HG03045 (cell line): ENCODE results near the gene LTA4H.
A peak's percentile ranks its signal among the peaks of the same experiment; 100 is the strongest.

Source experiments
- ATAC-seq: cut with Tn5 transposase; IDR thresholded peaks from one replicate; pipeline ENCODE4 v1.9.1; 2021; ENCODE audit warnings: mild to moderate bottlenecking, moderate library complexity; ENCODE audit not compliant: unreplicated experiment

LTA4H gene

GRCh38 chr12:96060041-96060440, 24.7 kb upstream of the LTA4H start:
- no peak for ATAC-seq

- ATAC-seq = no peak
Measured at GRCh38 chr12:96057986-96058553, 22.7 kb upstream of the LTA4H start.

DNA sequence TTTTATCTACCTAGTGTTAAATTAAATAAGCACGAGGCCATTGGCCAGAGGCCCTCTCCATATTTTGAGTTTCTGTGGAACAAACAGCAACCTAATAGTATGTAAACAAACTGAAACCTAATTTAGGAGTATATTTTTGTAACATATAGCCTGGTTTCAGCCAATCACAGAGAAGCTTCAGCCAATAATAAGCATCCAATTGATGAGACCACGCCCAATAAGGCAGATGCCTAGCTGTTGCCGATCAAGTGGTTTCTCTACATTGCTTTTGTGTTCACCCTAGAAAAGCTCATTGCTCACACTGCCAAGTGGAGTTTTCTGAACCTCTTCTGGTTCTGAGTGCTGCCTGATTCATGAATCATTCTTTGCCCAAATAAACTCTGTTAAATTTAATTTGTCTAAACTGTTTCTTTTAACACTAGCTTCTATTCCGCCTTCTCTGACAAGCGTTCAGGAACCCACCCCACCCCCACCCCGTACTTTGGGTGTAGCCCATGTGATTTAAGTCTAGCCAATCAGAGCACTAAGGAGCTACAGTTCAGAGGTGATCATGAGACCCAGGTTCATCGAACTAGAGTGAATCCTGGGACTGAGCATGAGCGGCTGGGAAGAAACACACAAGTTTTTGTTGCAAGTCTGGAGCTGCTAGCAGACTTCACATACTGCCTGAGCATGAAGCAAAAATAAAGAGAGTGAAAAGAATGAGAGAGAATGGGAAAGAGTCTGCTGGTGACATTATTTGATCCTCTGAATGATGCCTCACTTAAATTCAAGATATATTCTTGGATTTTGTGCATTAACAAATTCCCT, 21.5 kb upstream of the LTA4H start:
- no peak for ATAC-seq

DNA sequence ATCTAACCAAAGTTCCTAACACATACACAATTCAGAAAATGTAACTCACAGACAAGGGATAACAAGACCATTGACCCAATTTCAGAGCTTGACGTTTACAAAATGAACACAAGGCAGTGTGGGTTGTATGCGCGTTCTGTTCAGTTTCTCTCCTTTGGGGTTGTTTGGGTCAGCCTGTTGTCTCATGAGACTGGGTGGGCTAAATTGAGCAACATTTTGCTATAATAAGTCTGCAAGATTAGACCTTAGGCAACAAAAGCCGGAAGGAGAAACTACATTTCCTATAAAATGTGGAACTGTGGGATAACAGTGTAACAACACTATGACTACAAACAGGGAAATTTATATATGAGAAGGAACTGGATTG, 18.8 kb upstream of the LTA4H start:
- ATAC-seq = no peak

DNA sequence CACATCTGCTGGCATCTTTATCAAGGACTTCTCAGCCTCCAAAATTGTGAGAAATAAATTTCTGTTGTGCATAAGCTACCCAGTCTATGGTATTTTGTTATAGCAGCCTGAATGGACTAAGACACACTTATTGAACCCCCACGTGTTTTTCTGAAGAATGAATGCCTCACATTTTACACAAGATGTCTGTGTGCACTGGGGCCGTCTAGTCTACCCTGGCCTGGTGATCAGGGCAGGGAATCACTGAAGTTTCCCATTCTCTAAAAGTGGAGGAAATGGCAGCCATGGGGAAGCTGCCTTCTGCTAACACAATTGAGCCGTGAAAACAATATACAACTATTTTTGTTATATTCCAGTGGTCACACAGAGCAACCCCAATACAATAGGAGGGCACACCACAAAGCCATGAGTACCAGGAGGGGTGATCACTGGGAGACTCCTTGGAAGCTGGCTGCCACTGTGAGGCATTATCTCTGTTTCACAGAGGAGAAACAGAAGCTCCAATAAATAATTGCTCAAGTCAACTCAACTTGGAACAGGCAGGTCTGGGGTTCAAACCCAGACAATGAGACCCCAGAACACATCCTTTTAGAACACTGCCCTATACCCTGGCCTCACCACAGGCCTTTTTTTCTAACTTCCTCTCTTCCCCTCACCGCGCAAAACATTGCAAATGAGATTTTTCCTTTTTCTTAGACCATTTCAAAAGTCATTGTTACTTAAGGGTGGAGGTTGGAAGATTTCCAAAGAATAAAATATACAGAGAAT, 18.3 kb upstream of the LTA4H start:
- no peak for ATAC-seq

- no peak for ATAC-seq
Measured at GRCh38 chr12:96051756-96052485, 16.5 kb upstream of the LTA4H start.

DNA sequence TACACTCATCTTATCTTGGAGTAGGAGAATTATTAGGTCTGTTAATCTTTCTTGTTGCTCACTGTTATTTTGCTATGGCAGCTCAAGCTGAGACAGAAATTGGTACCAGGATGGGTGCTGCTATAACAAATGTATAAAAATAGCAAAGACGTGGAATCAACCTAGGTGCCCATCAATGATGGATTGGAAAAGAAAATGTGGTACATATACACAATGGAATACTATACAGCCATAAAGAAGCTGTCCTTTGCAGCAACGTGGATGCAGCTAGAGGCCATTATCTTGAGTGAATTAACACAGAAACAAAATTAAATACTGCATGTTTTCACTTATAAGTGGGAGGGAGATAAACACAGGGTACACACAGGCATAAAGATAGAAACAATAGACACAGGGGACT, 14.8 kb upstream of the LTA4H start:
- no peak for ATAC-seq

- ATAC-seq = no peak
Measured at GRCh38 chr12:96049101-96049500, 13.7 kb upstream of the LTA4H start.

- no peak for ATAC-seq
Measured at GRCh38 chr12:96048393-96048969, 13.1 kb upstream of the LTA4H start.

DNA sequence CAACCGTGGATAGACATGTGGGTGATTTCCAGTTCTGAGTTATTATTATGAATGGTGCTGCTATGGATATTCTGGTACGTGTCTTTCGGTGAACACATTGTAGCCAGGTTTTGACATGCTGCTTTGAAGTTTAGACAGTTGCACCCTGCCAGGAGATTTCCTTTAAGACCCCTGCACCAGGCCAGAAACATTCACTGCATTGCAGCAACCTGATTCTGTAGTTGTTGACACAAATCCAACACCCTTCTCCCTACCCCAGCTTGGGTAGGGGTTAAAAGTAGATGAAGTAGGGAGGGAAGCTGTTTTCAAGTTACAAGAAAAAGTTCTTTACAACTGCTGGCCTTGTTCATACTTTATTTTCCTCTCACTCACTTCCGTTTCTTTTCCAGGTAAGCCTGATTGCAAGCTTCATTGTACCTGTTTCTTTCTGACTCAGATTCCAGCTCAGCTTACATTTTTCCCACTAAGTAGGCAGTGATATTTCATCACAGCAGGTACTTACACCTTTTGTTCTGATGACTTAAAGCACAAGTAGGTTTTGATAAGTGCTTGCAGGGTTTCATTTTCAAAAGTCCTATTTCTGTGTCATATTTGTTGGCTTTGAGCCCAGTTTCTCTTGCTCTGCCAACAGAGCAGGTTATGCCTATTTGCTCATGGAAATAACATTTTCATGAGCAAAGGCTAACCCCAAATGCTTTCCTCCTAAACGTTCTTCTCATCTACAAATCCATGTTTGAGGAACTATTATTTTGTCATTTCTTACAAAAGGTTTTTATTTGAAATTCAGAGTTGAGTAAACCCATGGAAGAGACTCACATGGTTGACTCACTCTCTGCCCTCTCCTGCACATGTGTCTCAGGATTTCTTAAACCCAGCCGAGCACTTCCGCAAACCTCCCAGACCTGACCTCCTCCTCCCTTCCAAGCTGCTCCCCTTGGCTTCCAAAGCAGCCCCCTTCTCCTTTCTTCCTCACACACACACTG, 12.1 kb upstream of the LTA4H start:
- ATAC-seq = peak; percentile 62

DNA sequence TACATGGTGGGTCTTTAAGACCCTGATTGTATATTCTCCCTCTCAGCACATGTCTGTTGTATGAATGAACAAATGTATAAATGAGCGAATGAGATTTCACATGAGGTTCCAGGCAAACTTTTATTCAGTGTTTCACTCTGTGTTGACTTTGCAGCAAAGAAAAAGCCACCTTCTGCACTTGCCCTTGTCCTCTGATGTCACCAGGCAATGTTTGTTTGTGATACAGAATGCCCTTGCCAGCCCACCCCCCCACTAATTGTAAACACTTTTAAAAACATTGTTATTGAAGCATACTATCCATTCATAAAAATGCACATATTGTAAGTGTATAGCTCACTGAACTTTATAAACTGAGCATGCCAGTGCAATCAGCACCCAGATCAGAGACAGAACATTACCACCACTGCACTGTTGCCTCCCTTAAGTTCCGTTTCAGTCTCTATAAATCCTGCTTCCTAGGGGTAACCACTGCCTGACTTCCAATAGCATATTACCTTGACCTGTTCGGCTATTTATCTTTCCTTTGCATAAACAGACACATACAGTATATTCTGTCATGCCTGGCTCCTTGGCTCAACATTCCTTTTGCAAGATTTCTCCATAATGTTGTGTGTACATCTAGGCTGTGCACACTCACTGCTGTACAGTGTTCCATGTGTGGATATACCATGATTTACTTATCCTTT, 11.3 kb upstream of the LTA4H start:
- no peak for ATAC-seq

- ATAC-seq = no peak
Measured at GRCh38 chr12:96045566-96045965, 10.2 kb upstream of the LTA4H start.

GRCh38 chr12:96044943-96045290, 9.5 kb upstream of the LTA4H start:
- no peak for ATAC-seq

DNA sequence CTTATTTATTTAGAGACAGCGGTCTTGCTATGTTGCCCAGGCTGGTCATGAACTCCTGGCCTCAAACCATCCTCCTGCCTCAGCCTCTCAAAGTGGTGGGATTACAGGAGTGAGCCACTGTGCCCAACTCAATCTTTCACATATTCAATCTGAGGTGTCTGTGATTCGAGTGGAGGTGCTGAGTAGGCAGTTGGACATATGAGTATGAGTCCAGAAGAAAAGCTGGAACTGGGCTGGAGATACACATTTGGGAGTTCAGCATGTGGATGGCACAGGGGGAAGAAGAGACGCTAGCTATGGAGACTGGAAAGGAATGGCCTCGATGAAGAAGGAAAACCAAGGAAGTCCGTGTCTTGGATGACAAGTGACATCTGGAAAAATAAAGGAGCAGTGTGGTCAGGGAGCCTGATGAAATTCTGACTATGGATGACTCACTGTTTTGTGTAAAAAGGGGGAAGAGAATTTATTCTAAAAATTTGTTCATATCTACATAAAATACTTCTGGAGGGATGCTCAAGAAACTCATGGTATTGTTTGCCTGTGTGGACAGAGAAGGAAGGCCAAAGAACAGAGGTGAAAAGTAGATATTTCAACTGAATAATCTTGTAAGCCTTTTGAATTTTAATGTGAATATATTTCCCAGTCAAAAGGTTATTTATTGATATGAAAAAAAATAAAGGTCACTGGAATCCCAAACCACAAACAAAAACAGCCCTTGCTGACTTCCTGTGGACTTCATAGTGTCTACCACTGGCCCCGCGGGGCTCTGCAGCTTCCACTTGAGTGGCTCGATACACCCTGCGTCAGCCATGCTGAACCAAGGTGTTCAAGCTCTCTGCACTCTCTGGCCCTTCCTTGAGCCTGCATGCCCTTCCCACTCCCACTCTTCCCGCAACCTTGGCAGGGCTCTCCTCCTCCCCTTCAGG, 8.9 kb upstream of the LTA4H start:
- no peak for ATAC-seq

GRCh38 chr12:96041181-96041580, 5.8 kb upstream of the LTA4H start:
- no peak for ATAC-seq

- no peak for ATAC-seq
Measured at GRCh38 chr12:96040305-96041133, 5.1 kb upstream of the LTA4H start.

GRCh38 chr12:96039516-96039915, 4.1 kb upstream of the LTA4H start:
- ATAC-seq = no peak
